HG03097 (cell line): ENCODE data around the gene ASIC3.

Experiments
- ATAC-seq: cut with Tn5 transposase; IDR thresholded peaks from one replicate; pipeline ENCODE4 v1.9.1; 2021; ENCODE audit not compliant: unreplicated experiment, low FRiP score

ASIC3 gene

DNA sequence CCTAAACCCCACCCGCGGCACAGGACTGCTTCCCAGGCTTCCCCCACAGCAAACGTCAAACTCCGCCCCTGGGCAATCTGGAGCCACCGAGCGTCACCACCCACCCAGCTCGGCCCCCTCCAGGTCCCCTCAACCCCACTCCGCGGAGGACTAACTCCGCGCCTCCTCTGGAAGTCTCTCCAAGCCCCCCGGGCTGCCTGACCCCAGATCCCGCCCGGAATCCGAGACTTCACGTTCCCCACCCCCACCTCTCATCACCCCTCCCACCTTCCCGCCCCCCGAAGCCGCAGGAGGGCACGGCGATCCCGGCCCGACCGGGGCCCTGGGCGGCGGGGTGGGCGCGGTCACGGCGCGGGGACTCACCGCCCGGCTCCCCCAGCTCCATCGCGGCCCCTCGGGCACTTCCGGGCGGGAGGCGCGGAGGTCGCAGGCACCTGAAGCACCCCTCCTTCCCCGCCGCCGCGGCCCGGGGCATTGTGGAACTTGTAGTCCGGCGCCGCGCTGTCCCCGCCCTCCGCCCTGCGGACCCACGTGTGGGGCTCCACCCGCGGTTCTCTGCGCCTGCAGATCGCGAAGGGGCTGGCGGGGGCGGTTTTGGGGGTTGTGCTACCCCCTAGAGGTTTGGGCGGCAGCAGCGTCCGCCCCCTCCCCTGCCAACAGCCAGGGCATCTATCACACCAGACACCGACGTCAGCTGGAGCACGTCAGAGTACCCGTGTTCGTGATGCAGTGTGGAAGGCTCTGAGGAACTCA lies 34.9 kb downstream of the ASIC3 start, which contains the start of gene TMUB1:
Gene TMUB1 (minus strand): TSS at position 423 of the 753 bp plus-strand sequence. CDS start 930 bp downstream, outside the sequence.
- ATAC-seq, result peak; percentile 24

DNA sequence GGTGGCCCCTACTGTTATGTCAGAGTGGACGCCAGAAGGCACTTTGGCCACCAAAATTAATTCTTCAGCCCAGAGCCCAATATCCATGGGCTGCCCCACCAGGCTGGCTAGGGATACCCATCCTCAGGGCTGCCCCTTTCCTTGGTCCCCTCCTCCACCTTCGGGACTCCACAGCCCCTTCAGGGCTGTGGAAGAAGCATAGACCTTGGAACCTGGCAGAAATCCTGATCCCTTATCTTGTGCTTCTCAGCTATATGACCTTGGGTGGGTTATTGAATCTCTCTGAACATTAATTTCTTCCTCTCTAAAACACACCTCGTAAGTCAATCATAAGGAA lies 35.5 kb downstream of the ASIC3 start:
- no peak for ATAC-seq

DNA sequence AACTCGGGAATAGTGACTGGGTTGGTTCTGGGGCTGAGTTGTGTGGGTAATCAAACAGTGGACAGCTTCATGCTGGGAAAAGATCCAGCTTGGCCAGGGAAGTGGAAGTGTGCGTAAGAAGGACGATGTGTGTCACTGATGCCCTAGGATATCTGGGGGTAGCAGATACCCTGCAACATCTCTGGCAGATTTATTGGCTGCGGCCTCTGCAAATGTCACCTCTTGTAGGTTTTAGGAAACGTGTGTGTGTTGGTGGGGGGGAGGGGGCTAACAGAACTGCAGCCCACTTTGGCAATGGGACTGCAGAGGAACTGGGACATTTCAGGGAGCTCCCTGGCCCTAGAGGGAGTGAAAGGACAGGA lies 37.0 kb downstream of the ASIC3 start:
- no peak for ATAC-seq

DNA sequence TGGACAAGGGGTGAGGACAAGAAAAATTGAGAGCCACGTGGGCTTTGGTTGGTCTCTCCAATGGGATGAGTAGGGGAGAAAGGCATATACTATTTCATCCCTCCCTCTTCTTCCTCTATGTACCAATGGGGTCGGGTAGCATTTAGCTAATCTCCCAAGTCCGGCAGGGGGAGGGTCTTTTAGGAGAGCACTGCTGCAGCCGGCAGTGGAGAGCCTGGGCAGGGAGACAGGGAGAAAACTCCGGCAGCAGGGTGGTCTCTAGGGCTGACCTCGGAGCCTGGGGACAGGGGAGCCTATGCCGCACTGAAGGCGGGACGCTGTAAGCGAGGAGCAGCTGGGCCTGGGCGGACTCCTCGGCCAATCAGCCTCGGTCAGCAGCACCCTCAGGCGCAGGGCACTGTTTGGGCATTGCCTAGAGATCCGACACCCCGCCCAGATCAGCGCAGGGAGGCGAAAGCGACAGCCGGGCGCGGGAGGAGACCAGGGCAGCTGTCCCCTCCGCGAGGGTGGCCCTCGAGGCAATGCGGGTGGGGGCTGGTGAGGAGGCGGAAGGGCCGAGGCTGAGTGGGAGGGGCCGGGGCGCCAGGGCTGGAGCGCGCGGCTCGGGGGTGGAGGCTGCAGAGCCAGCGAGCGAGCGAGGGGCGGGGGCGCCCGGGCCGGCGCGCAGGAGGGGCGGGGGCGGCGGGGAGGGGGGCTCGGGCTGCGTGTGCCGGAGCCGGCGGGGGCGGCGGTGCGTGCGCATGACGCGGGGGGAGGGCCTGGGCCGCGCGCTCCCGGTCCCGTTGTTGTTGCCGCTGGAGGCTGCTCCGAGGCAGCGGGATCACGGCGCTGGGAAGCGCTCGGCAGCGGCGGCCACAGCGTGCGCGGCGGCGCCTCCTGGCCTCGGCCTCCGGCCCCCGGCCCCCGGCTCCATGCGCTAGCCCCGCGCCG lies 37.6 kb downstream of the ASIC3 start, which contains the start of gene AGAP3:
Gene AGAP3 (plus strand): TSS at position 785 of the 930 bp plus-strand sequence. CDS start 267 bp downstream, outside the sequence.
- ATAC-seq, result peak; percentile 26

- ATAC-seq, result no peak
Measured at GRCh38 chr7:151086802-151087244, 38.5 kb downstream of the ASIC3 start.

GRCh38 chr7:151087245-151088018 lies 39.1 kb downstream of the ASIC3 start:
- ATAC-seq, result no peak

DNA sequence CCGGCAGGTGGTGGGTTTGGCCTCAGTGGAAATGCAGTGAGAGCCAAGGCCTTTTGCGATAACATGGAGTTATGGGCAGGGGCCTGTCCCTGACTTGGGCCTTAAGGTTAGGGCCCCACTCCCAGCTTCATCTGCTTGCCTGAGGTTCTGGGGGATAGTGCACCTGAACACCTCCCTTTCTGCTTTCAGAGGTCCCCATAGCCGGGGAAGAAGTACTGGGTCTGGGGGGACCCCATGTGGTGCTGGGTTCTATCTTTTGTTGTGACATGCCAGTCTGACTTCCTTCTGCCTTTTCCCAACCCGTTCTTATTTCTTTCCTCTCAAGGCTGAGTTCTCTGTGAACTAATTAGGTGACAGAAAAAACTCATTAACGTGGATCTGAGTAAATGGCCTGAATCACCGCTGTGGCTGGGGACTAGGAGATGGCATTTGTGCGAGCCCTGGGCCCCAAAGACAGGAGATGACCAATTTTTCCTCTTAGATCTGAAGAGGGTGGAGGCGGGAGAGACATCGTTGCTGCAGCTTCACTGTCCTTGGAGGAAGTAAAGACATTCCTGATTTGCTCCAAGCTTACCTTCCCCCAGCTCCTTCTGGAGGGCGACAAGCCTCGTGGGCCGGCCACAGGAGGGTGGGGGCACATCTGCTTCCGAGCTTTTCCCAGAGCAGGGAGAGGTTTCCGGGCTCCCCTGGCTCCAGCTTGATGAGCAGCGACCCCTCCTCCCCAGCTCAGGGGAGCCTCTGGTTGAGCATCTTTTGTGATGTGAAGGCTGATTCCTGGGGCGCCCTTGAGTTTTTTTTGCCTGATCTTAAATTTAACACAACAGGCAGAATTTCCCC lies 39.9 kb downstream of the ASIC3 start:
- no peak for ATAC-seq

GRCh38 chr7:151088856-151089699 lies 40.7 kb downstream of the ASIC3 start:
- no peak for ATAC-seq

DNA sequence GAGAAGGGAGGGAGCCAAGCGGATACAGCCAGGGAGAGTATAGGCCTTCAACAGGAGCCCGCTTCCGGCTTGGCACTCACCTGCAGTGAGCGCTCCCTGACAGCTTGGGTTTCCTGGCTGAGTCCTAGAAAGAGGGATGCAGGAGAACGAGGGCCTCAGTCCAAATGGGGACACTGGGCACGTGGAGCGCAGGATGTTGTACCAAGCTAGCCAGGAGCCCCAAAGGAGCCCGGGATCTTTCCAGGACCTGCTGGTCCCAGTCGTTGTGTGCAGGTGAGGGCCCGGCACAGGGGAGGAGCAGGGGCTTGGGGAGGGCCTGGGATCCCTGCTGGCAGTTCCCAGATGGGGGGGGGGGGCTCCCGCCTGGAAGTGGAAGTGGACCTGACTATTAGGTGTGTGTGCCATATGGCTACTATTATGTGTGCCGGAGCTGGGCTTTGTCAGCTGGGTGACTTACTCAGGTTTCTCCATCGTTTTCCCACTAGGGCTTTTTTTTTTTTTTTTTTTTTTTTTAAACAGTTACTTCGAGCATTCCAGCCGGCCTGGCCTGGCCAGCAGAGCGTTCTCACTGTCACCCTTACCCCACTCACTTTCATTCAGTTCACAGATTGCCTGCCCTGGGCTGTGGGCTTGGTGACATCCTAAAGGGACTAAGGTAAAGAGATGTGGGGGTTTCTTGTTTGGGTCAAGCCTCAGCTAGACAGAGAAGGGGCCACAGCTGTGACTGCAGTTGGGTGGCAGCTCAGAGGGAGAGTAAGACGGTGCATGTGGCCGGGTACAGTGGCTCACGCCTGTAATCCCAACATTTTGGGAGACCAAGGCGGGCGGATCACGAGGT lies 41.8 kb downstream of the ASIC3 start:
- ATAC-seq, result no peak

- no peak for ATAC-seq
Measured at GRCh38 chr7:151091003-151091402, 42.7 kb downstream of the ASIC3 start.

- no peak for ATAC-seq
Measured at GRCh38 chr7:151091431-151091830, 43.1 kb downstream of the ASIC3 start.

DNA sequence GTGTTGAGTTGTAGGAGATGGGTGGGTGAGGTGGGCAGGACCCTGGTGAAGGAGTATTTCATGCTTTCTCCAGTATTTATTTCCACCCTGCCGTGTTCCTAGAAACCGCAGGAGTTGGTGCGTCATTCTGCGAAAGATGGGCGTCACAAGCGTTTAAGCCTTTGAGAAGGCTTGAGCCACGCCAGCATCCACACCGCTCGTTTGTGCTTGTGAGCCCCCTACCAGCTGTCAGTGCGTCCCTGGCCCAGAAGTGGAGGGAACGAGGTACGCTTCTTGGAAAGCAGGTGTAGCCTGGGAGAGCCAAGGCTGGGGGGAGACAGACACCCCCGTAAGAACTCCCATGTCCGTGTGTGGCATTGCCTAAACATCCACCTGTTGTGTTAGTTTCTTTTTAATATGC lies 43.7 kb downstream of the ASIC3 start:
- no peak for ATAC-seq

- ATAC-seq, result no peak
Measured at GRCh38 chr7:151093748-151094147, 45.4 kb downstream of the ASIC3 start.

- no peak for ATAC-seq
Measured at GRCh38 chr7:151094675-151095074, 46.3 kb downstream of the ASIC3 start.

GRCh38 chr7:151095123-151095797 lies 46.9 kb downstream of the ASIC3 start:
- ATAC-seq, result no peak

DNA sequence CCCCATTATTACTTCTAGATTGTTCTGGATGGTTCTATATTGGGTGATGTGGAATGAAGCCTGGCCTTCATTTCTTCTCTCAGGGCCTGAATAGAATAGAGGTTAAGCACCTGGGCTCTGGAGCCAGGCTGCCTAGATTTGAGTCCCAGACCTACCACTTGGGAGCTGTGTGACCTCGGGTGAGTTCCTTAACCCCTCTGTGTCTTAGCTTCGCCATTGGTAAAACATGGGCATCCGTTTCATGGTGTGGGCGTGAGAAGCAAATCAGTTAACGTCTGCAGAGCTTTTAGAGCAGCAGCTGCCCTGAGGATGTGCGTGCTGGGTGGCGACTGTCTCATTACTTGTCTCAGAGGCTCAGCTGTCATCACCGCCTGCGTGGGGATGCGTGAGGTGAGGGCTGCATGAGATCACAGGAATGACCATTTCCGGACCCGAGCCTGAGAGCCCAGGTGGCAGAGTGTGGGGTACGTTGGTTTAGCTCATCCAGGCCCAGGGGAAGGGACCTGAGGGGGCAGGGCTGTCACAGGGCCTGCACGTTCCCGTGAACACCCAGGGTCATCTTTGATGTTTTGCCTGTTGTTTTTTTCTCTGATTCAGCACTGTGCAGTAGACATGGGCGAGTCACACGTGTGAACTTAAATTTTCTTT lies 47.6 kb downstream of the ASIC3 start:
- ATAC-seq, result no peak
